ELR (cell line): ENCODE results near the gene UBA1.

Experiments
- DNase-seq: peaks from one replicate; pipeline ENCODE4 v3.0.0-alpha.2; 2015; ENCODE audit warnings: low read depth

UBA1 gene

GRCh38 chrX:47169726-47170515 is 23.7 kb upstream of the UBA1 start:
- no peak for DNase-seq

- DNase-seq: no peak
These were observed 22.6 kb upstream of the UBA1 start for GRCh38 chrX:47170861-47171692.

GRCh38 chrX:47171996-47172395 is 21.6 kb upstream of the UBA1 start:
- no peak for DNase-seq

- no peak for DNase-seq
These were observed 21.1 kb upstream of the UBA1 start for GRCh38 chrX:47172549-47172948.

GRCh38 chrX:47172971-47173792 is 20.4 kb upstream of the UBA1 start:
- no peak for DNase-seq

- DNase-seq: no peak
These were observed 19.3 kb upstream of the UBA1 start for GRCh38 chrX:47174376-47174775.

- DNase-seq: no peak
These were observed 18.6 kb upstream of the UBA1 start for GRCh38 chrX:47174846-47175587.

- DNase-seq: no peak
These were observed 18.0 kb upstream of the UBA1 start for GRCh38 chrX:47175588-47175980.

- DNase-seq: no peak
These were observed 17.4 kb upstream of the UBA1 start for GRCh38 chrX:47176101-47176740.

- no peak for DNase-seq
These were observed 16.6 kb upstream of the UBA1 start for GRCh38 chrX:47177079-47177478.

- no peak for DNase-seq
These were observed 15.3 kb upstream of the UBA1 start for GRCh38 chrX:47178337-47178736.

- peak; percentile 40 for DNase-seq
These were observed 14.3 kb upstream of the UBA1 start for GRCh38 chrX:47179221-47179927.

GRCh38 chrX:47179928-47180255 is 13.7 kb upstream of the UBA1 start:
- DNase-seq: no peak

GRCh38 chrX:47180346-47180745 is 13.3 kb upstream of the UBA1 start:
- no peak for DNase-seq

GRCh38 chrX:47181301-47181700 is 12.3 kb upstream of the UBA1 start:
- no peak for DNase-seq

- no peak for DNase-seq
These were observed 11.4 kb upstream of the UBA1 start for GRCh38 chrX:47182106-47182700.

- no peak for DNase-seq
These were observed 9.1 kb upstream of the UBA1 start for GRCh38 chrX:47184486-47184885.

GRCh38 chrX:47185241-47185640 is 8.4 kb upstream of the UBA1 start:
- no peak for DNase-seq

- DNase-seq: no peak
These were observed 7.4 kb upstream of the UBA1 start for GRCh38 chrX:47186096-47186740.
